MM.1S (cell line): ENCODE results near the gene CAPN11.

ENCODE experiments used
- EZH2phosphoT487 ChIP-seq: fragments of 300-600 bp; sonication (generic); IDR thresholded peaks from 2 replicates; pipeline ENCODE4 v1.6.1; 2018; ENCODE audit warnings: antibody characterized with exemption, low read length
- TF ChIP-seq, protein P1 (sequence below): fragments of 300-600 bp; sonication (generic); IDR thresholded peaks from 2 replicates; pipeline ENCODE4 v1.5.1; 2016; ENCODE audit warnings: antibody characterized with exemption, low read length, mixed read lengths

DNA sequence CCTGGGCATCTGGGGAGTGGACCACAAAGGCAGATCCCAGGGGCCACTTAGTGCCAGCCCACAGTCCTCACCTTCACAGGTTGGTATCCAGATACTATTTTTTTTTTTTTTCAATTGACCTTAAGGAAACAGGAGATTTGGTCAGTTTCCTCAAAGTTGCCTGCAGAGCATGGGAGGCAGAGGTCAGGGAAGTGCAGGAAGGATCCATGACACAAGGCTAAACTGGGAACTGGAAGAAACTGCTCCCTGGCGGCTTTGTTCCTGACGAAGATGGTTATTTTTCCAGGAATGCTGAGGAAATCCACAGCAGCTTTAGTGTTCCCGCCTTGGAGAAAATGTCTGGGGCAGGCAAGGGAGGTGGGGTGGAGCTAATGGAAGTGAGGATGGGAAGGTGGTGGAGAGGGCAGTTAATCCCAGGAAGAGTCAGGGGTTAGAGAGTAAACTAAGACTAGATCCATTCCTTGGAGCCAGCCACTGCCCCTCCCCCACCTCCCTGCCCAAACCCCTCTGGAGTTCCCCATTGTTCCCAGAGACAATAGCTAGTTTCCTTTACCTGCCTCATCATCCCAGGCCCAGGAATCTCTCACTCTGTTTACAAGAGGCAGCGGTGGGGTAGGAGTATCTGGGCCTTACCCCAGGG lies 43.8 kb downstream of the CAPN11 start:
- TF ChIP-seq EZH2phosphoT487, result no peak
- TF ChIP-seq, protein P1, sequence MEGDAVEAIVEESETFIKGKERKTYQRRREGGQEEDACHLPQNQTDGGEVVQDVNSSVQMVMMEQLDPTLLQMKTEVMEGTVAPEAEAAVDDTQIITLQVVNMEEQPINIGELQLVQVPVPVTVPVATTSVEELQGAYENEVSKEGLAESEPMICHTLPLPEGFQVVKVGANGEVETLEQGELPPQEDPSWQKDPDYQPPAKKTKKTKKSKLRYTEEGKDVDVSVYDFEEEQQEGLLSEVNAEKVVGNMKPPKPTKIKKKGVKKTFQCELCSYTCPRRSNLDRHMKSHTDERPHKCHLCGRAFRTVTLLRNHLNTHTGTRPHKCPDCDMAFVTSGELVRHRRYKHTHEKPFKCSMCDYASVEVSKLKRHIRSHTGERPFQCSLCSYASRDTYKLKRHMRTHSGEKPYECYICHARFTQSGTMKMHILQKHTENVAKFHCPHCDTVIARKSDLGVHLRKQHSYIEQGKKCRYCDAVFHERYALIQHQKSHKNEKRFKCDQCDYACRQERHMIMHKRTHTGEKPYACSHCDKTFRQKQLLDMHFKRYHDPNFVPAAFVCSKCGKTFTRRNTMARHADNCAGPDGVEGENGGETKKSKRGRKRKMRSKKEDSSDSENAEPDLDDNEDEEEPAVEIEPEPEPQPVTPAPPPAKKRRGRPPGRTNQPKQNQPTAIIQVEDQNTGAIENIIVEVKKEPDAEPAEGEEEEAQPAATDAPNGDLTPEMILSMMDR, result no peak
